Activated CD4-positive, alpha-beta T cell treated with anti-CD3 and anti-CD28 coated beads for 36 hours (primary cell): ENCODE data around the gene DIAPH1. TPM values are rescaled to one million over a fixed set of nuclear protein-coding genes. Genes with fewer than 3 reads are reported as not detected.

ENCODE experiments used
- ATAC-seq: fragments of 200-7000 bp; cut with Tn5 transposase; one replicate; pipeline ENCODE4 v1.10.0; 2021; ENCODE audit warnings: mild to moderate bottlenecking, moderate library complexity
- CTCF ChIA-PET: fragments of 350-600 bp; sonication (Branson Sonifier 250); formaldehyde crosslinking; loops from one replicate; lab custom pipeline; 2021; ENCODE audit warnings: antibody characterized with exemption; lab: Charles Lee
- POLR2A ChIA-PET: fragments of 350-600 bp; sonication (Branson Sonifier 250); formaldehyde crosslinking; loops from one replicate; lab custom pipeline; 2021; ENCODE audit warnings: antibody characterized with exemption, inconsistent platforms; lab: Charles Lee
- DNase-seq: peaks from one replicate; pipeline ENCODE4 v3.0.0-alpha.2; 2020
- H3K27ac Mint-ChIP-seq: one replicate; pipeline ENCODE4 v1.8.0; 2021; ENCODE audit warnings: mixed read lengths
- H3K27me3 Mint-ChIP-seq: one replicate; pipeline ENCODE4 v1.8.0; 2021; ENCODE audit warnings: mixed read lengths
- H3K36me3 Mint-ChIP-seq: one replicate; pipeline ENCODE4 v1.8.0; 2021; ENCODE audit warnings: low read depth, mixed read lengths
- H3K4me1 Mint-ChIP-seq: one replicate; pipeline ENCODE4 v1.8.0; 2021; ENCODE audit warnings: mixed read lengths
- H3K4me3 Mint-ChIP-seq: one replicate; pipeline ENCODE4 v1.8.0; 2021; ENCODE audit warnings: mild to moderate bottlenecking, moderate library complexity, mixed read lengths
- H3K9me3 Mint-ChIP-seq: one replicate; pipeline ENCODE4 v1.8.0; 2021; ENCODE audit warnings: low read depth, mixed read lengths
- intact Hi-C, 2 experiments: fragments of 100-400 bp; cut with DNase I in 1 of 2; cut with micrococcal nuclease in 1 of 2; formaldehyde crosslinking; loops; one replicate each; pipeline versions ENCODE4 v1.14.2 to v1.15.1; 2022 to 2024; cut with DNase I, micrococcal nuclease
- total RNA-seq, 2 experiments: library from RNA; stranded (reverse); gene quantifications; one replicate each; pipeline ENCODE4 v1.2.3, GENCODE V29; 2021

The DIAPH1 gene
- total RNA-seq, 2 experiments from 2014 or later = 185 to 212 TPM

GRCh38 chr5:141486091-141486490 lies 132.7 kb downstream of the DIAPH1 start:
- no peak for ATAC-seq

GRCh38 chr5:141485321-141486055 lies 133.3 kb downstream of the DIAPH1 start:
- POLR2A ChIA-PET = interaction anchor here (0.6 kb wide), 1 partner anchor 173 kb away, joined by 4 read pairs; no protein-coding TSS in a partner anchor
- Mint-ChIP-seq H3K27ac (no peak overlapping the region), H3K27me3 (peaks cover 73% of the 10 kb centered on the region), H3K4me3 (peak overlapping the region; percentile 44), H3K9me3 (no peaks in the 10 kb centered on the region), H3K4me1 (peaks cover 13% of the 10 kb centered on the region), H3K36me3 (no peaks in the 10 kb centered on the region)
- DNase-seq (no peak), ATAC-seq (no peak)
- intact Hi-C loops = no loop called here
- CTCF ChIA-PET = interaction anchor here (0.7 to 2.3 kb wide), 7 partner anchors 9 to 79 kb away, joined by 3 to 7 read pairs (median 5); partner anchors contain the start of genes PCDHGB6 and PCDHGC3

More at GRCh38 chr5:141486091-141486490, 132.7 kb downstream of the DIAPH1 start:
- Mint-ChIP-seq H3K9me3 (no peaks in the 10 kb centered on the region), H3K27ac (no peak overlapping the region), H3K27me3 (peaks cover 73% of the 10 kb centered on the region), H3K4me3 (no peak overlapping the region), H3K36me3 (no peaks in the 10 kb centered on the region), H3K4me1 (peaks cover 13% of the 10 kb centered on the region)
- CTCF ChIA-PET = interaction anchor here (1.0 to 2.3 kb wide), 6 partner anchors 10 to 78 kb away, joined by 3 to 7 read pairs (median 6); partner anchors contain the start of genes PCDHGB6 and PCDHGC3
- POLR2A ChIA-PET = no interaction called here
- intact Hi-C loops = no loop called here
- DNase-seq = no peak

- H3K27me3 Mint-ChIP-seq = peaks cover 70% of the 10 kb centered on the region
- CTCF ChIA-PET = interaction anchor here (0.7 to 2.3 kb wide), 5 partner anchors 9 to 79 kb away, joined by 3 to 7 read pairs (median 6); partner anchors contain the start of genes PCDHGB6 and PCDHGC3
- ATAC-seq = peak; percentile 55
These were observed 134.0 kb downstream of the DIAPH1 start, which contains the start of gene PCDHGC4 for GRCh38 chr5:141484641-141485311. Gene PCDHGC4, plus strand, starts transcription at chr5:141485030. Its CDS starts 144 bp downstream, at chr5:141485174.

GRCh38 chr5:141484310-141484640 lies 134.5 kb downstream of the DIAPH1 start:
- Mint-ChIP-seq H3K4me3 (no peak overlapping the region), H3K27ac (no peak overlapping the region), H3K4me1 (peaks cover 13% of the 10 kb centered on the region), H3K27me3 (peaks cover 71% of the 10 kb centered on the region), H3K9me3 (no peaks in the 10 kb centered on the region), H3K36me3 (no peaks in the 10 kb centered on the region)
- no peak for DNase-seq
- peak; percentile 36 for ATAC-seq
- ChIA-PET POLR2A (interaction anchor here (0.5 kb wide), 1 partner anchor 54 kb away, joined by 3 read pairs; the partner anchor contains the start of gene PCDHGA12), CTCF (interaction anchor here (0.5 to 2.3 kb wide), 5 partner anchors 8 to 212 kb away, joined by 3 to 7 read pairs (median 6); partner anchors contain the start of genes PCDHGA10 and PCDHGC3)
- intact Hi-C loops = no loop called here

More at GRCh38 chr5:141484641-141485311, 134.0 kb downstream of the DIAPH1 start, which contains the start of gene PCDHGC4:
- Mint-ChIP-seq H3K36me3 (no peaks in the 10 kb centered on the region), H3K9me3 (no peaks in the 10 kb centered on the region), H3K4me1 (peaks cover 13% of the 10 kb centered on the region), H3K27ac (no peak within 1 kb of the TSS), H3K4me3 (peak within 1 kb of the TSS; percentile 44)
- POLR2A ChIA-PET = interaction anchor here (0.5 kb wide), 1 partner anchor 54 kb away, joined by 3 read pairs; the partner anchor contains the start of gene PCDHGA12
- peak; percentile 34 for DNase-seq
- intact Hi-C loops = no loop called here

GRCh38 chr5:141483902-141484301 lies 134.9 kb downstream of the DIAPH1 start:
- peaks cover 13% of the 10 kb centered on the region for H3K4me1 Mint-ChIP-seq
- no peak overlapping the region for H3K27ac Mint-ChIP-seq
- ChIA-PET POLR2A (interaction anchor here (0.5 kb wide), 1 partner anchor 54 kb away, joined by 3 read pairs; the partner anchor contains the start of gene PCDHGA12), CTCF (interaction anchor here (0.5 to 2.3 kb wide), 4 partner anchors 8 to 213 kb away, joined by 3 to 7 read pairs (median 5); partner anchors contain the start of genes PCDHGA10 and PCDHGC3)
- intact Hi-C loops = no loop called here
- ATAC-seq (no peak), DNase-seq (no peak)
- no peaks in the 10 kb centered on the region for H3K36me3 Mint-ChIP-seq
- H3K27me3 Mint-ChIP-seq = peaks cover 72% of the 10 kb centered on the region
- H3K4me3 Mint-ChIP-seq = no peak overlapping the region
- no peaks in the 10 kb centered on the region for H3K9me3 Mint-ChIP-seq

- intact Hi-C loops = loop anchor here (5.0 kb wide), 3 partner anchors 33 to 57 kb away; partner anchors contain the start of genes PCDHGA11 (in 1 of the 2) and PCDHGA12 (in 1 of the 2)
- Mint-ChIP-seq H3K4me1 (peaks cover 34% of the 10 kb centered on the region), H3K4me3 (no peak overlapping the region), H3K27ac (no peak overlapping the region), H3K36me3 (no peaks in the 10 kb centered on the region), H3K27me3 (peaks cover 73% of the 10 kb centered on the region), H3K9me3 (no peaks in the 10 kb centered on the region)
- ChIA-PET POLR2A (interaction anchor here (0.6 kb wide), 1 partner anchor 51 kb away, joined by 3 read pairs; no protein-coding TSS in a partner anchor), CTCF (no interaction called here)
- DNase-seq (no peak), ATAC-seq (no peak)
These were observed 139.0 kb downstream of the DIAPH1 start for GRCh38 chr5:141479776-141480175.

- Mint-ChIP-seq H3K27ac (no peak overlapping the region), H3K36me3 (no peaks in the 10 kb centered on the region), H3K4me1 (peaks cover 28% of the 10 kb centered on the region), H3K4me3 (no peak overlapping the region), H3K9me3 (no peaks in the 10 kb centered on the region), H3K27me3 (peaks cover 60% of the 10 kb centered on the region)
- ChIA-PET CTCF (interaction anchor here (0.6 to 1.9 kb wide), 10 partner anchors 9 to 445 kb away, joined by 3 to 12 read pairs (median 4); partner anchors contain the start of genes DELE1, PCDHGA11, PCDHGA12 and PCDHGC5), POLR2A (no interaction called here)
- intact Hi-C loops = loop anchor here (5.0 kb wide), 3 partner anchors 34 to 56 kb away; partner anchors contain the start of genes PCDHGA11 (in 1 of the 2) and PCDHGA12 (in 1 of the 2)
- ATAC-seq (no peak), DNase-seq (no peak)
These were observed 140.4 kb downstream of the DIAPH1 start for GRCh38 chr5:141478321-141478945.

- Mint-ChIP-seq H3K4me1 (peaks cover 28% of the 10 kb centered on the region), H3K27ac (no peak overlapping the region), H3K9me3 (no peaks in the 10 kb centered on the region), H3K4me3 (no peak overlapping the region), H3K36me3 (no peaks in the 10 kb centered on the region), H3K27me3 (peaks cover 56% of the 10 kb centered on the region)
- ATAC-seq = no peak
- ChIA-PET CTCF (interaction anchor here (0.7 to 1.9 kb wide), 7 partner anchors 8 to 446 kb away, joined by 3 to 12 read pairs (median 4); partner anchors contain the start of genes DELE1, PCDHGA11 and PCDHGA12), POLR2A (no interaction called here)
- DNase-seq = no peak
- intact Hi-C loops = loop anchor here (5.0 kb wide), 3 partner anchors 34 to 56 kb away; partner anchors contain the start of genes PCDHGA11 (in 1 of the 2) and PCDHGA12 (in 1 of the 2)
These were observed 141.0 kb downstream of the DIAPH1 start for GRCh38 chr5:141477815-141478214.

GRCh38 chr5:141477044-141477575 lies 141.7 kb downstream of the DIAPH1 start:
- ChIA-PET POLR2A (no interaction called here), CTCF (interaction anchor here (0.8 to 2.0 kb wide), 8 partner anchors 7 to 115 kb away, joined by 3 to 12 read pairs (median 6); partner anchors contain the start of genes PCDHGA12 and PCDHGC4)
- Mint-ChIP-seq H3K36me3 (no peaks in the 10 kb centered on the region), H3K9me3 (no peaks in the 10 kb centered on the region), H3K27me3 (peaks cover 53% of the 10 kb centered on the region), H3K4me3 (peak overlapping the region; percentile 82), H3K4me1 (peaks cover 28% of the 10 kb centered on the region), H3K27ac (no peak overlapping the region)
- DNase-seq (no peak), ATAC-seq (no peak)
- intact Hi-C loops = loop anchor here (5.0 kb wide), 3 partner anchors 35 to 55 kb away; partner anchors contain the start of genes PCDHGA11 (in 1 of the 2) and PCDHGA12 (in 1 of the 2)
